Measurements from ENCODE around the gene DAPK2. TPM values are rescaled to one million over a fixed set of nuclear protein-coding genes. Genes with fewer than 3 reads are reported as not detected.
A peak's percentile ranks its signal among the peaks of the same experiment; 100 is the strongest.

Gene DAPK2
- total and polyA plus RNA-seq, 2 donors (not counting 1 experiment from before 2014, with no cell fraction given): 8.3 to 31.9 TPM

- no peaks in the 10 kb centered on the region for H4K20me1 ChIP-seq (ENCODE audit: control insufficient read depth, insufficient read depth, low read length, poor library complexity, severe bottlenecking)
- CTCF ChIA-PET: interaction anchor here (0.6 to 1.1 kb wide), 3 partner anchors 10 to 89 kb away, joined by 3 read pairs; no protein-coding TSS in a partner anchor
- TF ChIP-seq, protein P1, sequence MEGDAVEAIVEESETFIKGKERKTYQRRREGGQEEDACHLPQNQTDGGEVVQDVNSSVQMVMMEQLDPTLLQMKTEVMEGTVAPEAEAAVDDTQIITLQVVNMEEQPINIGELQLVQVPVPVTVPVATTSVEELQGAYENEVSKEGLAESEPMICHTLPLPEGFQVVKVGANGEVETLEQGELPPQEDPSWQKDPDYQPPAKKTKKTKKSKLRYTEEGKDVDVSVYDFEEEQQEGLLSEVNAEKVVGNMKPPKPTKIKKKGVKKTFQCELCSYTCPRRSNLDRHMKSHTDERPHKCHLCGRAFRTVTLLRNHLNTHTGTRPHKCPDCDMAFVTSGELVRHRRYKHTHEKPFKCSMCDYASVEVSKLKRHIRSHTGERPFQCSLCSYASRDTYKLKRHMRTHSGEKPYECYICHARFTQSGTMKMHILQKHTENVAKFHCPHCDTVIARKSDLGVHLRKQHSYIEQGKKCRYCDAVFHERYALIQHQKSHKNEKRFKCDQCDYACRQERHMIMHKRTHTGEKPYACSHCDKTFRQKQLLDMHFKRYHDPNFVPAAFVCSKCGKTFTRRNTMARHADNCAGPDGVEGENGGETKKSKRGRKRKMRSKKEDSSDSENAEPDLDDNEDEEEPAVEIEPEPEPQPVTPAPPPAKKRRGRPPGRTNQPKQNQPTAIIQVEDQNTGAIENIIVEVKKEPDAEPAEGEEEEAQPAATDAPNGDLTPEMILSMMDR (IDR thresholded peaks at IDR 0.05): no peak
- no peak for TF ChIP-seq EZH2 (IDR thresholded peaks at IDR 0.05; ENCODE audit: borderline replicate concordance, insufficient read depth, low read depth, low read length, poor library complexity, severe bottlenecking)
- H3K36me3 ChIP-seq (replicated peaks in 1 of 2; ENCODE audit: control extremely low read depth in 1 of 2, control insufficient read depth in 1 of 2, extremely low read depth in 1 of 2, insufficient read depth in 2 of 2, low read length in 1 of 2): no peaks in the 10 kb centered on the region
- H3K4me3 ChIP-seq (ENCODE audit: control extremely low read depth in 1 of 5, extremely low read depth in 1 of 5, insufficient read depth in 1 of 5, low read depth in 2 of 5, low read length in 4 of 5): no peak overlapping the region
- peak overlapping the region; percentile 34 for H3K4me2 ChIP-seq (replicated peaks; ENCODE audit: low read depth, low read length, poor library complexity, severe bottlenecking)
- peak overlapping the region; percentile 34 for H2AFZ ChIP-seq (ENCODE audit: insufficient read depth, low read depth, low read length, poor library complexity, severe bottlenecking)
- no peak overlapping the region for H3K27ac ChIP-seq (ENCODE audit: low read length in 2 of 2)
- no peaks in the 10 kb centered on the region for H3K9me3 ChIP-seq (ENCODE audit: control extremely low read depth in 1 of 3, control insufficient read depth in 2 of 3, insufficient read depth in 1 of 3, low read length in 2 of 3)
- no peak overlapping the region for H3K9ac ChIP-seq (ENCODE audit: low read length)
- WGBS (ENCODE audit: insufficient coverage): no CpG with 5 or more reads among the region's 4 CpGs
- H3K27ac Mint-ChIP-seq: peak overlapping the region; percentile 46
- H3K27me3 ChIP-seq (replicated peaks in 1 of 4; ENCODE audit: control extremely low read depth in 1 of 4, control insufficient read depth in 3 of 4, insufficient read depth in 4 of 4, low read length in 3 of 4): no peaks in the 10 kb centered on the region
- H3K4me1 Mint-ChIP-seq: peaks cover 20% of the 10 kb centered on the region
- H3K79me2 ChIP-seq (ENCODE audit: control insufficient read depth, insufficient read depth, low read length): no peaks in the 10 kb centered on the region
- intact Hi-C loops (cut with micrococcal nuclease): no loop called here
- POLR2A ChIA-PET: no interaction called here
- DNase-seq (no peak), ATAC-seq (ENCODE audit: low read depth) (peak; percentile 24)
- H3K4me3 Mint-ChIP-seq: peak overlapping the region; percentile 35
- peaks cover 0 to 14% of the 10 kb centered on the region in 2 donors for H3K4me1 ChIP-seq (ENCODE audit: control insufficient read depth in 2 of 2, insufficient read depth in 2 of 2, low read length in 2 of 2)
- no peaks in the 10 kb centered on the region for H3K9me3 Mint-ChIP-seq (ENCODE audit: insufficient read depth)
- no peaks in the 10 kb centered on the region for H3K27me3 Mint-ChIP-seq
These were observed 11.8 kb downstream of the DAPK2 start for GRCh38 chr15:64034519-64034918.

- Mint-ChIP-seq H3K4me1 (peaks cover 25% of the 10 kb centered on the region), H3K4me3 (no peak overlapping the region), H3K27ac (no peak overlapping the region), H3K27me3 (no peaks in the 10 kb centered on the region), H3K9me3 (ENCODE audit: insufficient read depth) (no peaks in the 10 kb centered on the region)
- TF ChIP-seq, protein P1 (IDR thresholded peaks at IDR 0.05): no peak
- no peak for TF ChIP-seq EZH2 (IDR thresholded peaks at IDR 0.05; ENCODE audit: borderline replicate concordance, insufficient read depth, low read depth, low read length, poor library complexity, severe bottlenecking)
- Histone ChIP-seq H3K79me2 (ENCODE audit: control insufficient read depth, insufficient read depth, low read length) (no peaks in the 10 kb centered on the region), H3K27ac (ENCODE audit: low read length in 2 of 2) (no peak overlapping the region), H3K27me3 (replicated peaks in 1 of 4; ENCODE audit: control extremely low read depth in 1 of 4, control insufficient read depth in 3 of 4, insufficient read depth in 4 of 4, low read length in 3 of 4) (no peaks in the 10 kb centered on the region), H3K9me3 (ENCODE audit: control extremely low read depth in 1 of 3, control insufficient read depth in 2 of 3, insufficient read depth in 1 of 3, low read length in 2 of 3) (no peaks in the 10 kb centered on the region), H2AFZ (ENCODE audit: insufficient read depth, low read depth, low read length, poor library complexity, severe bottlenecking) (no peak overlapping the region), H3K4me1 (ENCODE audit: control insufficient read depth in 2 of 2, insufficient read depth in 2 of 2, low read length in 2 of 2) (peaks cover 0 to 14% of the 10 kb centered on the region in 2 donors), H3K9ac (ENCODE audit: low read length) (no peak overlapping the region), H3K4me2 (replicated peaks; ENCODE audit: low read depth, low read length, poor library complexity, severe bottlenecking) (no peak overlapping the region), H4K20me1 (ENCODE audit: control insufficient read depth, insufficient read depth, low read length, poor library complexity, severe bottlenecking) (no peaks in the 10 kb centered on the region), H3K36me3 (replicated peaks in 1 of 2; ENCODE audit: control extremely low read depth in 1 of 2, control insufficient read depth in 1 of 2, extremely low read depth in 1 of 2, insufficient read depth in 2 of 2, low read length in 1 of 2) (no peaks in the 10 kb centered on the region), H3K4me3 (ENCODE audit: control extremely low read depth in 1 of 5, extremely low read depth in 1 of 5, insufficient read depth in 1 of 5, low read depth in 2 of 5, low read length in 4 of 5) (no peak overlapping the region)
- ChIA-PET CTCF (no interaction called here), POLR2A (interaction anchor here (0.7 kb wide), 1 partner anchor 27 kb away, joined by 8 read pairs; no protein-coding TSS in a partner anchor)
- whole genome bisulfite sequencing (ENCODE audit: insufficient coverage): 90% methylated on average over 3 of the region's 5 CpGs
- DNase-seq: no peak
- no peak for ATAC-seq (ENCODE audit: low read depth)
- intact Hi-C loops (cut with micrococcal nuclease): no loop called here
These were observed 14.0 kb downstream of the DAPK2 start for GRCh38 chr15:64032329-64032728.

Data from B cell (primary cell).